GM10248 (cell line): ENCODE results near the gene PIPOX.

Source experiments
- CTCF ChIA-PET: fragments of 300-600 bp; sonication (Branson Sonifier 250); formaldehyde crosslinking; extraction: SDS; loops from one replicate; lab custom pipeline; 2021; ENCODE audit warnings: antibody characterized with exemption; lab: Yijun Ruan, JAX
- POLR2A ChIA-PET: fragments of 350-650 bp; sonication (Branson Sonifier 250); formaldehyde crosslinking; extraction: SDS; loops from one replicate; lab custom pipeline; 2020; ENCODE audit warnings: antibody characterized with exemption; lab: Yijun Ruan, JAX
- DNase-seq: peaks from one replicate; pipeline ENCODE4 v3.0.0; 2012; ENCODE audit errors: extremely low spot score
- CTCF ChIP-seq: IDR thresholded peaks from 2 replicates; pipeline ENCODE4 v1.5.1; 2012; ENCODE audit warnings: mild to moderate bottlenecking, low read depth; ENCODE audit errors: extremely low read depth, missing control alignments, control extremely low read depth

Gene PIPOX

DNA sequence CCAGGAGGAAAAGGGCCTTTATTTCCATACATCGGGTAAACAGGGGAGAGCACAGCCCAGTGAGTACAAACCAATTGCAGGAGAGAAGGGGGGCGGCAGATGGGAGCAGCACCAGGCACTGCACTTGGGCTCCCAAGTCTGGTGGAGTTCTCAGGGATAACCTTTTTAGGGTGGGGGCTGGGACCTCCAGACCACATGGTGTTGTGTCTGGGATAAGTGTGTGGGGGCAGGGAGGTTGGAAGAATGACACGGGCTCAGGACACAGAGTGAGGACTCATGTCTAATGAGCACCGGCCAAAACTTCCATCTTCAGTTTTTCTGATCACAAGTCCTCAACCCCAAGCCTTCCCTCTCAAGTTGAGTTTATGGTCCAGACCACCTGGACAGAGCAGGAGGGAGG is 30.6 kb downstream of the PIPOX start:
- POLR2A ChIA-PET = no interaction called here
- no peak for TF ChIP-seq CTCF
- CTCF ChIA-PET = no interaction called here
- DNase-seq = no peak

GRCh38 chr17:29074488-29074887 is 31.5 kb downstream of the PIPOX start:
- POLR2A ChIA-PET = no interaction called here
- CTCF ChIA-PET = no interaction called here
- no peak for TF ChIP-seq CTCF
- DNase-seq = no peak

GRCh38 chr17:29076087-29076486 is 33.1 kb downstream of the PIPOX start:
- TF ChIP-seq CTCF = no peak
- CTCF ChIA-PET = interaction anchor here (0.8 to 1.4 kb wide), 2 partner anchors 15 to 41 kb away, joined by 4 to 5 read pairs; no protein-coding TSS in a partner anchor
- POLR2A ChIA-PET = no interaction called here
- DNase-seq = no peak

DNA sequence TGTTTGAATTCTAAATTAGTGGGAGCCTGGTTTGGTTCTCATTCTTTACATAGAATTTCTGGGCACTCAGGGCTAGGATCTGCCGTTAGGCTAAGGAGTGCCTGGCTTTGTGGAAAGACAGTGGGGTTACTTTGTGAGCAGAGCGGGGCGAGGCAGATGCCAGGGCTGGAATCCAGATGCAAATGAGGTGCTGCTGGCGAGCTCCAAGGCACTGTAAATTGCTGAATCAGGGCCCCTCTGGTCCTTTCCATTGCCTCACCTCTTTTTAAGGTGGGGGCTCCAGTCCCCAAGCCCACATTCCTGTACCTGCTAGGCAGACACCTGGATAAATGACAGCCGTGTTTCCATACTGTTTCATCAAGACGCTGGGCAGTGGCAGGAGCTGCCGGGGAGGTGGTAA is 33.8 kb downstream of the PIPOX start:
- DNase-seq = no peak
- no peak for TF ChIP-seq CTCF
- CTCF ChIA-PET = interaction anchor here (0.8 to 1.4 kb wide), 2 partner anchors 14 to 16 kb away, joined by 3 to 4 read pairs; no protein-coding TSS in a partner anchor
- POLR2A ChIA-PET = no interaction called here

- no peak for DNase-seq
- ChIA-PET POLR2A (no interaction called here), CTCF (interaction anchor here (1.4 kb wide), 1 partner anchor 16 kb away, joined by 3 read pairs; no protein-coding TSS in a partner anchor)
- no peak for TF ChIP-seq CTCF
Observed at GRCh38 chr17:29077320-29077719, 34.4 kb downstream of the PIPOX start.

DNA sequence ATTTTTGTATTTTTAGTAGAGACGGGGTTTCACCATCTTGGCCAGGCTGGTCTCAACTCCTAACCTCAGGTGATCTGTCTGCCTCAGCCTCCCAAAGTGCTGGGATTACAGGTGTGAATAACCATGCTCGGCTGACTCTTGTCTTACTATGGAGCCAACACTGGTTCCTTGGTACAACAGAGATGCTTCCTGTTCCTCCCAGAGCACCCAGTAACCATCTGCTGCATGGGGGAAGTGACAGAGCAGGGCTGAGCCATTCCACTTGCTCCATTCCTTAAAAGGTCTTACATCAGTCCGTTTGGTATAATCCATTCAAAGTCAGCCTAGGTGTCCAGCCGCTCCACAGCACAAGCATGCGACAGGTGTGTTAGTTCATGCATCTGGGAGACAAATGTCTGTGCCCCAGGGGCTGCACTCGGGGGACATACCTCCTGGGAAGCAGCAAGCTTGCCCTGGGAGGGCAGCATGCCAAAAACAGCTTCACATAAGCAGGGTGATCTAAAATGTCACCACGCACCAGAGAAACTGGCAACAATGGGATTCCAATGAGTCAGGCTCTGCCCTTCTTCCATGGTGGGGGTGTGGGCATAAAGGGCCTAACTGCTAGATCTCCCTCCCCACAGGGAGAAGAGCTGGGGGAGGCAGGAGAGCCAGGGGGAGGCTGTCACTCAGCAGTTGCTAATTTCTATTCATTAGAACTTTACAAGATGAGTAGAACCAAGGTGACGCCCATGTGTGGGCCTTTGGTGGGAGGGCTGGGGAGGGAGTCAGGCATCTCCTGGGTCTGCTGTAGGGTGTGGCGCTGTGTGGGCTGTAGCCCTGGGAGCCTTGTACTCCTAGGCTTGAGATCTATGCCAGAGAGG is 35.5 kb downstream of the PIPOX start:
- no peak for DNase-seq
- CTCF ChIA-PET = interaction anchor here (1.0 to 1.6 kb wide), 3 partner anchors 11 to 38 kb away, joined by 3 to 4 read pairs (median 4); no protein-coding TSS in a partner anchor

More for the DNA sequence above, 35.5 kb downstream of the PIPOX start:
- POLR2A ChIA-PET = no interaction called here
- no peak for TF ChIP-seq CTCF
